Naive B cell (primary cell): ENCODE results near the gene HSP90AB1. TPM values are rescaled to one million over a fixed set of nuclear protein-coding genes. Genes with fewer than 3 reads are reported as not detected.
A peak's percentile ranks its signal among the peaks of the same experiment; 100 is the strongest.

Experiments
- ATAC-seq, 2 donors: fragments of 150-1000 bp; cut with Tn5 transposase; 2 replicates each; pipeline ENCODE4 v1.10.0; 2021; ENCODE audit warnings: low read depth in 2 of 2, mild to moderate bottlenecking in 2 of 2, moderate library complexity in 2 of 2
- DNase-seq: peaks from one replicate; pipeline ENCODE4 v3.0.0; 2022
- H3K27ac Mint-ChIP-seq, 6 donors: one replicate each; pipeline ENCODE4 v1.8.0; 2020 to 2022; ENCODE audit warnings: mild to moderate bottlenecking in 6 of 6, mixed read lengths in 6 of 6, moderate library complexity in 5 of 6, inconsistent platforms in 2 of 6
- H3K27me3 Mint-ChIP-seq, 3 donors: one replicate each; pipeline ENCODE4 v1.8.0; 2021 to 2022; ENCODE audit warnings: mixed read lengths in 3 of 3, mild to moderate bottlenecking in 1 of 3
- H3K36me3 Mint-ChIP-seq, 2 donors: one replicate each; pipeline ENCODE4 v1.8.0; 2020 to 2022; ENCODE audit warnings: mixed read lengths in 2 of 2, inconsistent platforms in 1 of 2, mild to moderate bottlenecking in 1 of 2
- H3K4me1 Mint-ChIP-seq, 3 donors: one replicate each; pipeline ENCODE4 v1.8.0; 2020 to 2022; ENCODE audit warnings: mixed read lengths in 3 of 3, inconsistent platforms in 1 of 3, mild to moderate bottlenecking in 1 of 3, moderate library complexity in 1 of 3
- H3K4me3 Mint-ChIP-seq, 8 donors: one replicate each; pipeline ENCODE4 v1.8.0; 2020 to 2022; ENCODE audit warnings: mild to moderate bottlenecking in 8 of 8, mixed read lengths in 8 of 8, moderate library complexity in 8 of 8, inconsistent platforms in 2 of 8
- H3K9me3 Mint-ChIP-seq, 7 donors: one replicate each; pipeline ENCODE4 v1.8.0; 2020 to 2022; ENCODE audit warnings: mixed read lengths in 7 of 7, mild to moderate bottlenecking in 5 of 7, inconsistent platforms in 2 of 7, moderate library complexity in 1 of 7
- polyA plus RNA-seq, 6 donors: library from polyadenylated mRNA; unstranded; fragments of 300-500 nt; fragmentation: Illumina TruSeq; gene quantifications; one replicate each; pipeline ENCODE4 v1.2.3, GENCODE V29; 2021; ENCODE audit warnings: low read depth in 6 of 6

HSP90AB1 gene
- polyA plus RNA-seq, 6 donors from 2014 or later: 420 to 486 (median 447) TPM

- Mint-ChIP-seq H3K27ac (no peak overlapping the region), H3K27me3 (peaks cover 48 to 72% (median 63%) of the 10 kb centered on the region in 3 donors), H3K4me3 (peak overlapping the region in 2 of 8 donors; percentile 53 to 57), H3K9me3 (no peaks in the 10 kb centered on the region), H3K4me1 (peaks cover 15 to 25% (median 17%) of the 10 kb centered on the region in 3 donors), H3K36me3 (peaks cover 0 to 5% of the 10 kb centered on the region in 2 donors)
- no peak for ATAC-seq
- no peak for DNase-seq
Observed at GRCh38 chr6:44272999-44273566, 26.2 kb downstream of the HSP90AB1 start.

DNA sequence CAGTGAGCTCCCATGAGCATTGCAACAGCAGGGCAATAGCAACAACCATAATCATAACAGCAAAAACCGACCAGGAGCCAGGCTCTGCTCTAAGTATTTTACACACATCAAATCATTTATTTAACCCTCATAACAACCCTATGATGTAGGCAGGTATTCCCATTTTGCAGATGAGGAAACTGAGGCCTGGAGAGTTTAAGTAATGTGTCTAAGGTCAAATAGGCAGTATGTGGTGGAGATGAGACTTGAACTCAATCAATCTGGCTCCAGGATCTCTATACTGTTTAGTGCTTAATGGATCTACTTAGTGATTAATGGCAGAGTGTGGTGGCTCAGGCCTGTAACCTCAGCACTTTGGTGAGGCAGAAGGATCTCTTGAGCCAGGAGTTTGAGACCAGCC lies 26.7 kb downstream of the HSP90AB1 start:
- no peaks in the 10 kb centered on the region for H3K9me3 Mint-ChIP-seq
- no peak overlapping the region for H3K4me3 Mint-ChIP-seq
- H3K4me1 Mint-ChIP-seq: peaks cover 15 to 25% (median 17%) of the 10 kb centered on the region in 3 donors
- no peak overlapping the region for H3K27ac Mint-ChIP-seq
- peaks cover 48 to 73% (median 68%) of the 10 kb centered on the region in 3 donors for H3K27me3 Mint-ChIP-seq
- DNase-seq (no peak), ATAC-seq (no peak)
- peaks cover 0 to 5% of the 10 kb centered on the region in 2 donors for H3K36me3 Mint-ChIP-seq

- Mint-ChIP-seq H3K27ac (no peak overlapping the region), H3K4me1 (peaks cover 0 to 13% (median 12%) of the 10 kb centered on the region in 3 donors), H3K36me3 (peaks cover 0 to 5% of the 10 kb centered on the region in 2 donors), H3K27me3 (peaks cover 50 to 80% (median 76%) of the 10 kb centered on the region in 3 donors), H3K4me3 (peak overlapping the region in 2 of 8 donors; percentile 5 to 67), H3K9me3 (no peaks in the 10 kb centered on the region)
- ATAC-seq: no peak
- DNase-seq: no peak
Observed at GRCh38 chr6:44275271-44275748, 28.4 kb downstream of the HSP90AB1 start.

GRCh38 chr6:44275749-44276648 lies 29.1 kb downstream of the HSP90AB1 start:
- peaks cover 0 to 12% (median 12%) of the 10 kb centered on the region in 3 donors for H3K4me1 Mint-ChIP-seq
- H3K27me3 Mint-ChIP-seq: peaks cover 50 to 85% (median 78%) of the 10 kb centered on the region in 3 donors
- DNase-seq (no peak), ATAC-seq (peak; percentile 79 to 88)
- H3K27ac Mint-ChIP-seq: no peak overlapping the region
- H3K4me3 Mint-ChIP-seq: peak overlapping the region in 2 of 8 donors; percentile 24 to 28
- H3K9me3 Mint-ChIP-seq: no peaks in the 10 kb centered on the region
- H3K36me3 Mint-ChIP-seq: peaks cover 0 to 5% of the 10 kb centered on the region in 2 donors

DNA sequence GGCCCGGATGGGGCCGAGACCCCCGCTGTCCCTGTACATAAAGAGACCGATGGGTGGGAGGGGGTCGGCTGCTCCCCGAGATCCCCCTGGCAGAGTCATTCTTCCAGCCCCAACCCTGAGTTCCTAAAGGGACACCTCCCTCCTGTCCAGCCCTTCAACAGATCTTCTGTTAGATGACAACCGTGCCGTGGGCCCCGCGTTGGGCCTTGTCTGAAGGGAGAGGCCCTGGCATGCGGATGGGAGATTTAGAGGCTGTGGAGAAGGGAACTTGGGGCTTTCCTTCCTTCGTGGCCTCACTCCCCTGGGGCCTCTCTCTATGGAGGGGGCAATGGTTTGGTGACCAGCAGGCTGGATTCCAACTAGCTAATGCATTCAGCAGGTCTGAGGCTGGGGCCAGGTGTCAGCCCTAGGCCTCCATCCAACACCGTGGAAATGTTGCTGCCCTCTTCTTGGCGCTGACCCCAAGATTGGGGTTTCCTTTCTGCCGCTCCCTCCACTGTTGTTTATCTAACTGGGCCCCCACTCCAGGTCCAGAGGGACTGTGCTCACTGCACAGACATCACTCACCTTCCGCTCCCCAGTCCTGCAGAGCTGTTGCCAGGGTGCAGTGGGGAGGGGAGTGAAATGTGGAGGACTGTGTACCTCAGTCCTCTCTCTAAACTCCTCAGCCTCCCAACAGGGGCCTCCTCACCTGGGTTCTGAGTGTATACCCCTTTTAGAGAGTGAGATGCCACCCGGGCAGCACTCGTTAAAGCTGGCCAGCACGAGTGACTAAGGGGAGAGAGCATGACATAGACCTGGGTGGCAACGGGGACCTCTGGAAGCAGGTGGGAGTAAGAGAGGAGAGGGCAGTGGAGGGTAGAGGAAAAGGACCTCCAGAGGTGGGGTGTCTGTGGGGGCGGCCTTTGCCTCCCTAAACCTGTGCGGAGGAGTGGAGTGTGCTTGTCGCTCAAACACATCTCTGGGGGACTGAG lies 30.1 kb downstream of the HSP90AB1 start:
- H3K4me1 Mint-ChIP-seq: peaks cover 0 to 9% (median 4%) of the 10 kb centered on the region in 3 donors
- peak overlapping the region in 1 of 6 donors; percentile 63 for H3K27ac Mint-ChIP-seq
- ATAC-seq: no peak
- no peaks in the 10 kb centered on the region for H3K9me3 Mint-ChIP-seq
- H3K4me3 Mint-ChIP-seq: peak overlapping the region in 7 of 8 donors; percentile 3 to 77 (median 56)
- DNase-seq: no peak
- peaks cover 0 to 5% of the 10 kb centered on the region in 2 donors for H3K36me3 Mint-ChIP-seq
- H3K27me3 Mint-ChIP-seq: peaks cover 45 to 79% (median 71%) of the 10 kb centered on the region in 3 donors

GRCh38 chr6:44277763-44278162 lies 30.9 kb downstream of the HSP90AB1 start:
- Mint-ChIP-seq H3K27ac (peak overlapping the region in 1 of 6 donors; percentile 48), H3K36me3 (peaks cover 0 to 2% of the 10 kb centered on the region in 2 donors), H3K9me3 (no peaks in the 10 kb centered on the region), H3K27me3 (peaks cover 38 to 74% (median 63%) of the 10 kb centered on the region in 3 donors), H3K4me3 (peak overlapping the region in 1 of 8 donors; percentile 3), H3K4me1 (peaks cover 0 to 9% (median 4%) of the 10 kb centered on the region in 3 donors)
- no peak for ATAC-seq
- no peak for DNase-seq

GRCh38 chr6:44278315-44278714 lies 31.4 kb downstream of the HSP90AB1 start:
- ATAC-seq: no peak
- H3K36me3 Mint-ChIP-seq: no peaks in the 10 kb centered on the region

DNA sequence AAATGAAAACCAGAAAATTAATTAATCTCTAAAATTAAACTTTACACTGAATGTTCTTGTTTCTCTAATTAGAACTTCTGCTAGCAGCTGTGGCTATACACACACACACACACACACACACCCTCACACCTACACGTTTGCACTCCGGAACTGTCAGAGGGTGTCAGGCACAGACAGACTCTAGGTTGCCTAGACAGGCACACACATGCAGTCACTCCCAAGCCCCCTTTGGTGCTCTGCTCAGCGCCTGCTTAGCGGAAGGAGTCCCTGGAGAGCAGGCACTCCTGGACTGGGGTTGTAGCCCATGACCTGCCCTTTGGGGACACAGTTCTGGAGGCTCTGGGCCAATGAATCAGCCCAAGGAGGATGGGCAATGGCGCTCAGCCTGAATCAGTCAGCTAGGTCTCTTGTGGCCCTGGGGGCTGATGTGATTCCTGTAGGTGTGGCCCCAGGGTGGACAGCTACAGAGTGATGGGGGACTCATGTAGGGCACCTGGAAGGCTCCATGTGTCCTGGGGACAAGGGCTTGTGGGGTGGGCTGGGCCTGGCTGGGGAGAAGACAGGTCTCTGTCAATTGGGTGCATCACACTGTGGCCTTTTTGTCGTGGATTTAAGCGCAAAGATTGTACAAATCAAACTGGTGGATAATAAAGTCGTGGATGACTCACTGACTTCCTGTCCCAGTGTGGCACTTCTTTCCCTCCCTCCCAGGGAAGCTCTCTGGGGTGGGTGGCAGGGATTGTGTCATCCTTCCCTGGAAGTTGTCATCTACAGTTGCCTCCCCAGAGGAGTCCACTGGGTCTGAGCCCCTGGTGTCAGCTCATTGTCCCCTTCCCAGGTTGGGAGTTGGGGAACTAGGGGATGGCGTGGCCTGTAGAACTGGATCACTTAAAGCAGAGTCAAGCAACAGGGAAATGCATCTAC lies 32.1 kb downstream of the HSP90AB1 start:
- no peaks in the 10 kb centered on the region for H3K9me3 Mint-ChIP-seq
- ATAC-seq: no peak
- no peak for DNase-seq
- H3K4me1 Mint-ChIP-seq: peaks cover 0 to 9% (median 4%) of the 10 kb centered on the region in 3 donors
- H3K27me3 Mint-ChIP-seq: peaks cover 34 to 76% (median 61%) of the 10 kb centered on the region in 3 donors
- H3K4me3 Mint-ChIP-seq: no peak overlapping the region
- no peak overlapping the region for H3K27ac Mint-ChIP-seq
- no peaks in the 10 kb centered on the region for H3K36me3 Mint-ChIP-seq

More at GRCh38 chr6:44278315-44278714, 31.4 kb downstream of the HSP90AB1 start:
- Mint-ChIP-seq H3K27me3 (peaks cover 32 to 74% (median 60%) of the 10 kb centered on the region in 3 donors), H3K4me1 (peaks cover 0 to 9% (median 4%) of the 10 kb centered on the region in 3 donors), H3K4me3 (peak overlapping the region in 1 of 8 donors; percentile 3), H3K9me3 (no peaks in the 10 kb centered on the region), H3K27ac (no peak overlapping the region)
- DNase-seq: no peak

DNA sequence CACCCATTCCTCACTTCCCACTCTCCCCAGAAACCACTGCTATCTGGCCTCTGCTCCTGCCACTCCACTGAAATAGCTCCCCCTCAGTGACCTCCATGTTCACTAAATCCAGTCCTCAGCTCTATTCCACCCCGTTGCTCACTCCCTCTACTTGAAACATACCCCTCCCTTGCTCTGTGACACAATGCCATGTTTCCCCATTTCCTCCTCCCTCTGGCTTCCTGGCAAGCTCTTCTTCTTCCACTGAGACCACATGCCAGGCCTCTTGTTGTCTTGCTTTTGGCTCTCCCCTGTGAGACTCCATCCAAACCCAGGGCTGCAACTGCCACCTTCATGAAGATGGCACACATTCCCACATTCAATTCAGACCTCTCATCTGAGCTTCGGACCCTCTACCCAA lies 37.2 kb downstream of the HSP90AB1 start:
- DNase-seq (no peak), ATAC-seq (no peak)
- Mint-ChIP-seq H3K4me3 (no peak overlapping the region), H3K36me3 (no peaks in the 10 kb centered on the region), H3K4me1 (no peaks in the 10 kb centered on the region), H3K27ac (peak overlapping the region in 1 of 6 donors; percentile 12), H3K9me3 (no peaks in the 10 kb centered on the region), H3K27me3 (peaks cover 33 to 77% (median 63%) of the 10 kb centered on the region in 3 donors)

- DNase-seq (no peak), ATAC-seq (no peak)
- Mint-ChIP-seq H3K36me3 (no peaks in the 10 kb centered on the region), H3K27me3 (peaks cover 34 to 76% (median 62%) of the 10 kb centered on the region in 3 donors), H3K9me3 (no peaks in the 10 kb centered on the region), H3K4me3 (no peak overlapping the region), H3K27ac (no peak overlapping the region), H3K4me1 (no peaks in the 10 kb centered on the region)
Observed at GRCh38 chr6:44284867-44285266, 38.0 kb downstream of the HSP90AB1 start.

DNA sequence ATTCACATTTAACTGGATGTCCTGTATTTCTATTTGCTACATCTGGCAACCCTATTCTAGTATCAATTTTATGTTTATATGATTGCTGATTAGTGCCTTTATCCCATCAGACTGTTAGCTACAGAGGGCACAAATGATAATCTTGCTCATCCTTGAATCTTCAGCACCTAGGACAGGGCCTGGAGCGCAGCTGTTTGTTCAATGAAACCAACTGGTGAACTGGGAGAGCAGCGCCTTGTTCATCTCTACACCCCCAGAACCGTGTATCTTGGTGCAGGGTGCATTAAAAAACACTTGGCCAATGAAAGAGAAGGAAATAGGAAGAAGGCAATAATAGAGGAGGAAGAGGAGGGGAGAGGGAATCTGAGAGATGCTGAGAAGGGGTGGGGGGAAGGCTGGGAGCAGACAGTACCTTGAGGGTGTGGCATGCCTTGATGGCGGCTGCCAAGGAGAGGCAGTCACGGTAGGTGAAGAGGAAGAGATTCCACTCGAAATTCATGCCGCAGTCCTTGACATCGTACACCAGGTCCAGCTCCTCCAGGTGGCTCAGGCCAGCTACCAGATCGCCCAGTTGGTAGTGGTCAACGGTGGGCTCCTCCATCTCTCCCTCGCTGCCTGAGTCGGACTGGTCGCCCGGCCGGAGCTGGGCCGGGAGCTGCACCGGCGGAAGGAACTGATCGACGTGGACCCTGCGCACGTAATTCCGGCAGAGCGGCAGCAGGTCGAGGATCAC lies 38.8 kb downstream of the HSP90AB1 start:
- DNase-seq (no peak), ATAC-seq (no peak)
- Mint-ChIP-seq H3K36me3 (no peaks in the 10 kb centered on the region), H3K27ac (no peak overlapping the region), H3K27me3 (peaks cover 40 to 76% (median 67%) of the 10 kb centered on the region in 3 donors), H3K9me3 (no peaks in the 10 kb centered on the region), H3K4me3 (no peak overlapping the region), H3K4me1 (no peaks in the 10 kb centered on the region)
